ENCODE measurements around the gene COQ10B. TPM values are rescaled to one million over a fixed set of nuclear protein-coding genes. Genes with fewer than 3 reads are reported as not detected.

COQ10B gene
- total and polyA plus RNA-seq, 2 of the 4 experiments (the other 2 are of a cell fraction): 9.5 to 28.7 TPM

DNA sequence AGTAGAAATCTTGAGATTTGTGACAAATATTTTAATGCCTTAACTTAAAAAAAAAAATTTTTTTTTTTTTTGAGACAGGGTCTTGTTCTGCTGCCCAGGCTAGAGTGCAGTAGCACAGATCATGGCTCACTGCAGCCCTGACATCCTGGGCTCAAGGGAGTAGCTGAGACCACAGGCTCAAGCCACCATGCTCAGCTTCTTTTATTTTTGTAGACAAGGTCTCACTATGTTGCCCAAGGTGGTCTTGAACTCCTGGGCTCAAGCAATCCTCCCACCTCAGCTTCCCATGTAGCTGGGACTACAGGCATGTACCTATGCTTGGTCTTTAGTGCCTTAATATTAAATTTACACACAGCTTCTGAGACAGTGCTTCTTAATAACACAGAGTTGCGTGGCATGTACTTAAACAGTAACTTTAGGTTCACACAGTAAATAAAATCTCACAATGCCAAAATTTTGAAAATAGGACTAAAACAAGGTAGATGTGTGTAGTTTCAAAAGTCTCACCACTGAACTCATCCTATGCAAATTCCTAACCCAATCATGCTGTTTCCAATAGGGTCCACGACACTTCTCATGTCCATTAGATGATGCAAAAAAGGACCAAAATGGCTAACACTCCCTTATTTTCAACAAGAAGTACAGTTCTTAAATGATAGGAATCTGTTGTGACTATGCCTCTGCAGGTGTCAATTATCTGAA is 42.2 kb downstream of the COQ10B start:
- in situ Hi-C loops (cut with MboI; ENCODE audit: low sequenced_read_pairs) (loop anchor here (5.0 kb wide), 1 partner anchor 78 kb away; no protein-coding TSS in a partner anchor), dilution Hi-C loops (cut with HindIII; ENCODE audit: low sequenced_read_pairs, unreplicated experiment) (no loop called here)
- CTCF ChIA-PET: interaction anchor here (0.6 kb wide), 1 partner anchor 11 kb away, joined by 8 read pairs; no protein-coding TSS in a partner anchor

More for the DNA sequence above, 42.2 kb downstream of the COQ10B start:
- Histone ChIP-seq H4K5ac (ENCODE audit: low read depth, low read length) (no peak overlapping the region), H3K27me3 (ENCODE audit: control insufficient read depth, insufficient read depth, low read length) (no peaks in the 10 kb centered on the region), H3K27ac (ENCODE audit: insufficient read depth, low read length) (no peak overlapping the region), H3K23ac (ENCODE audit: low read depth, low read length) (no peak overlapping the region; the same call in 1 of the 2 replicates), H3K56ac (ENCODE audit: extremely low read depth, insufficient read depth, low read length) (no peak overlapping the region), H2AFZ (replicated peaks; ENCODE audit: low read length, poor library complexity) (no peak overlapping the region), H3K9ac (ENCODE audit: low read depth, low read length) (no peak overlapping the region), H2BK20ac (ENCODE audit: low read depth, low read length) (no peak overlapping the region), H3K18ac (ENCODE audit: low read depth, low read length) (no peak overlapping the region), H3K14ac (replicated peaks; ENCODE audit: low read depth, low read length) (no peak overlapping the region), H4K20me1 (ENCODE audit: insufficient read depth, low read length) (peaks cover 34% of the 10 kb centered on the region), H2AK5ac (ENCODE audit: low read depth, low read length) (no peak overlapping the region), H4K91ac (ENCODE audit: insufficient read depth, low read depth, low read length) (no peak overlapping the region), H2AK9ac (replicated peaks; ENCODE audit: low read depth, low read length, poor library complexity) (no peak overlapping the region), H3K4me3 (ENCODE audit: insufficient read depth, low read depth, low read length) (no peak overlapping the region), H3K9me3 (ENCODE audit: control insufficient read depth, insufficient read depth, low read length) (no peaks in the 10 kb centered on the region), H4K8ac (ENCODE audit: low read depth in 2 of 2, low read length in 2 of 2) (no peak overlapping the region), H3K36me3 (ENCODE audit: control insufficient read depth, insufficient read depth, low read length) (peaks cover 28% of the 10 kb centered on the region), H3K4me1 (ENCODE audit: control insufficient read depth, insufficient read depth, low read length) (0 out of 2 replicates have a peak, but pooled peaks cover 1% of the 10 kb centered on the region), H3K9me1 (ENCODE audit: insufficient read depth, low read length) (0 out of 2 replicates have a peak, but pooled peaks cover 3% of the 10 kb centered on the region), H3K79me1 (ENCODE audit: low read depth in 1 of 2, low read length in 2 of 2) (peaks cover 22 to 39% of the 10 kb centered on the region in 2 experiments), H3K4ac (ENCODE audit: low read depth, low read length) (no peak overlapping the region), H3K4me2 (ENCODE audit: low read depth, low read length) (no peak overlapping the region), H2BK15ac (ENCODE audit: low read depth, low read length) (no peak overlapping the region), H2BK5ac (ENCODE audit: low read depth, low read length, poor library complexity, severe bottlenecking) (no peak overlapping the region), H2BK120ac (ENCODE audit: low read depth, low read length) (no peak overlapping the region)
- POLR2A ChIA-PET (ENCODE audit: unreplicated experiment): no interaction called here
- intact Hi-C loops (cut with micrococcal nuclease): loop anchor here (5.0 kb wide), 1 partner anchor 38 kb away; no protein-coding TSS in a partner anchor
- DNase-seq (no peak), ATAC-seq (ENCODE audit: low read depth) (no peak)
- no TSS peak for BruUV-seq (replicated peaks)
- no peak for TF ChIP-seq CEBPB (IDR thresholded peaks at IDR 0.05; ENCODE audit: low read depth, low read length)
- TF ChIP-seq POLR2A (IDR thresholded peaks at IDR 0.05; ENCODE audit: low read depth, low read length): no peak
- TF ChIP-seq, protein P1, sequence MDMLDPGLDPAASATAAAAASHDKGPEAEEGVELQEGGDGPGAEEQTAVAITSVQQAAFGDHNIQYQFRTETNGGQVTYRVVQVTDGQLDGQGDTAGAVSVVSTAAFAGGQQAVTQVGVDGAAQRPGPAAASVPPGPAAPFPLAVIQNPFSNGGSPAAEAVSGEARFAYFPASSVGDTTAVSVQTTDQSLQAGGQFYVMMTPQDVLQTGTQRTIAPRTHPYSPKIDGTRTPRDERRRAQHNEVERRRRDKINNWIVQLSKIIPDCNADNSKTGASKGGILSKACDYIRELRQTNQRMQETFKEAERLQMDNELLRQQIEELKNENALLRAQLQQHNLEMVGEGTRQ (IDR thresholded peaks at IDR 0.05; ENCODE audit: low read depth, low read length): no peak
- no CpG with 5 or more reads among the region's 2 CpGs for WGBS, 2 experiments (ENCODE audit: extremely low coverage in 2 of 2, insufficient read length in 1 of 2)

Measured in IMR-90 (cell line).